ENCODE data around the gene SLC6A4. TPM values are rescaled to one million over a fixed set of nuclear protein-coding genes. Genes with fewer than 3 reads are reported as not detected.

SLC6A4 gene
- total RNA-seq, 5 donors from 2014 or later (not counting 1 experiment from before 2014, with no cell fraction given) = 0.18 to 0.32 TPM; not detected in 3

GRCh38 chr17:30251931-30252330 is 16.4 kb upstream of the SLC6A4 start:
- H3K36me3 ChIP-seq (ENCODE audit: control insufficient read depth in 2 of 2, extremely low read depth in 1 of 2, insufficient read depth in 1 of 2, low read length in 1 of 2) = peaks cover 16 to 49% of the 10 kb centered on the region in 2 donors
- H3K4me3 ChIP-seq (ENCODE audit: control insufficient read depth in 1 of 2, extremely low read depth in 1 of 2, low read length in 1 of 2) = no peak overlapping the region
- ATAC-seq (replicated peaks in 1 of 4) (no peak), DNase-seq (no peak)
- H3K27ac ChIP-seq (ENCODE audit: low read length) = no peak overlapping the region
- H3K9me3 Mint-ChIP-seq = no peaks in the 10 kb centered on the region
- no peaks in the 10 kb centered on the region for H3K27me3 Mint-ChIP-seq
- no peak overlapping the region for H3K27ac Mint-ChIP-seq
- H3K4me1 ChIP-seq (ENCODE audit: control insufficient read depth in 1 of 2, extremely low read depth in 1 of 2, insufficient read depth in 2 of 2, low read length in 2 of 2) = no peaks in the 10 kb centered on the region
- no peaks in the 10 kb centered on the region for H3K9me3 ChIP-seq
- no peaks in the 10 kb centered on the region for H3K4me1 Mint-ChIP-seq
- H3K4me3 Mint-ChIP-seq = no peak overlapping the region
- POLR2A ChIA-PET = no interaction called here
- CTCF ChIA-PET = interaction anchor here in 1 of 2 donors (1.0 kb wide), 1 partner anchor 147 kb away, joined by 10 read pairs; no protein-coding TSS in a partner anchor
- peaks cover 59% of the 10 kb centered on the region for H3K36me3 Mint-ChIP-seq
- H3K27me3 ChIP-seq (replicated peaks in 1 of 2; ENCODE audit: control insufficient read depth in 2 of 2, extremely low read depth in 1 of 2, insufficient read depth in 2 of 2, low read length in 1 of 2) = no peaks in the 10 kb centered on the region

DNA sequence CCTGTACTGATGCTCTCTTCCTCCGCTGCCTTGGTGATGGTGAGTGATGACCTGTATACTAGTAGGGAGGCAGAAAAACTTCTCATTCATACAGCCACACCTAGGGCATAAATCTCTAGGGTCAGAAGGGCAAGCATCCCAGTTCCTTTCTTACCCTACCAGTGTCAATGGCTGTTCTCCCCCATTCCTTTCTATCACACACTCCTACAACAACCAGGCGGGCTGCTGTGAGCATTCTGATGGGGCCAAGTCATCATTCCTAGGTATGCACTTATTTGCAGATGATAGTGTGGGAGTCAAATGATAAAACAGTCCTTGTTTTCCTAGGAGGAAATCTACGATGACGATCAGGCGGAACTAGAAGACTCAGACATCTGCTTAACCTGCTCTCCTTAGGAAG is 14.0 kb upstream of the SLC6A4 start:
- DNase-seq (no peak), ATAC-seq (replicated peaks in 1 of 4) (no peak)
- H3K27me3 Mint-ChIP-seq = no peaks in the 10 kb centered on the region
- POLR2A ChIA-PET = no interaction called here
- Histone ChIP-seq H3K4me3 (ENCODE audit: control insufficient read depth in 1 of 2, extremely low read depth in 1 of 2, low read length in 1 of 2) (no peak overlapping the region), H3K27ac (ENCODE audit: low read length) (no peak overlapping the region), H3K4me1 (ENCODE audit: control insufficient read depth in 1 of 2, extremely low read depth in 1 of 2, insufficient read depth in 2 of 2, low read length in 2 of 2) (no peaks in the 10 kb centered on the region), H3K27me3 (replicated peaks in 1 of 2; ENCODE audit: control insufficient read depth in 2 of 2, extremely low read depth in 1 of 2, insufficient read depth in 2 of 2, low read length in 1 of 2) (no peaks in the 10 kb centered on the region), H3K9me3 (no peaks in the 10 kb centered on the region), H3K36me3 (ENCODE audit: control insufficient read depth in 2 of 2, extremely low read depth in 1 of 2, insufficient read depth in 1 of 2, low read length in 1 of 2) (peaks cover 13 to 45% of the 10 kb centered on the region in 2 donors)
- no peaks in the 10 kb centered on the region for H3K4me1 Mint-ChIP-seq
- 100% methylated on average over 3 of the region's 5 CpGs for WGBS (ENCODE audit: insufficient coverage)
- CTCF ChIA-PET = interaction anchor here in 1 of 2 donors (0.6 kb wide), 1 partner anchor 86 kb away, joined by 13 read pairs; no protein-coding TSS in a partner anchor
- no peaks in the 10 kb centered on the region for H3K9me3 Mint-ChIP-seq
- no peak overlapping the region for H3K27ac Mint-ChIP-seq
- H3K36me3 Mint-ChIP-seq = peaks cover 64% of the 10 kb centered on the region
- no peak overlapping the region for H3K4me3 Mint-ChIP-seq

DNA sequence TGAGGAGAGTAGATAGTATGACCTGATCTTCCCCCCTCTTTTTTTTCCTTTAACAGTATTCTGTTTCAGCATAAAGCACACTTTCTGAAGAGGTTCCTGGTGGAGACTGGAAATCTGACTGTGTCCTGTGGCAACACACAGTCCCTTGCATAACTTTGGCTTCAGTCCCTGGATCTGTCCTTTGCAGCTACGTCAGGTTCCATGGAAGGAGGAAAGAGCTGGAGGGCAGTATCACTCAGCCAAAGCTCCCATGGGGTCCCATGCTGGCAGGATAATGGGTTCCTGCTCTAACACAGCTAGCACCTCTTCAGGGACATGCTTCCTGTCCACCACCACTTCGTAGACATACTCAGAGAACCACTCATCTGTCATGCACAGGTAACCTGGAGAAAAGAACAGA is 13.3 kb upstream of the SLC6A4 start:
- Histone ChIP-seq H3K36me3 (ENCODE audit: control insufficient read depth in 2 of 2, extremely low read depth in 1 of 2, insufficient read depth in 1 of 2, low read length in 1 of 2) (peaks cover 13 to 44% of the 10 kb centered on the region in 2 donors), H3K9me3 (no peaks in the 10 kb centered on the region), H3K27me3 (replicated peaks in 1 of 2; ENCODE audit: control insufficient read depth in 2 of 2, extremely low read depth in 1 of 2, insufficient read depth in 2 of 2, low read length in 1 of 2) (no peaks in the 10 kb centered on the region), H3K4me3 (ENCODE audit: control insufficient read depth in 1 of 2, extremely low read depth in 1 of 2, low read length in 1 of 2) (no peak overlapping the region), H3K27ac (ENCODE audit: low read length) (no peak overlapping the region), H3K4me1 (ENCODE audit: control insufficient read depth in 1 of 2, extremely low read depth in 1 of 2, insufficient read depth in 2 of 2, low read length in 2 of 2) (no peaks in the 10 kb centered on the region)
- no peak for DNase-seq
- H3K36me3 Mint-ChIP-seq = peaks cover 64% of the 10 kb centered on the region
- CTCF ChIA-PET = interaction anchor here in 1 of 2 donors (0.5 to 1.0 kb wide), 2 partner anchors 88 to 964 kb away, joined by 3 read pairs; no protein-coding TSS in a partner anchor
- H3K9me3 Mint-ChIP-seq = no peaks in the 10 kb centered on the region
- H3K4me1 Mint-ChIP-seq = no peaks in the 10 kb centered on the region
- no peak overlapping the region for H3K4me3 Mint-ChIP-seq
- no peak overlapping the region for H3K27ac Mint-ChIP-seq
- WGBS (ENCODE audit: insufficient coverage) = no CpG with 5 or more reads among the region's 2 CpGs
- ATAC-seq (replicated peaks in 1 of 4) = no peak
- H3K27me3 Mint-ChIP-seq = no peaks in the 10 kb centered on the region
- POLR2A ChIA-PET = no interaction called here

GRCh38 chr17:30246460-30246859 is 11.0 kb upstream of the SLC6A4 start:
- ATAC-seq (replicated peaks in 1 of 4) (no peak), DNase-seq (no peak)
- Mint-ChIP-seq H3K9me3 (no peaks in the 10 kb centered on the region), H3K36me3 (peaks cover 54% of the 10 kb centered on the region), H3K27ac (no peak overlapping the region), H3K27me3 (no peaks in the 10 kb centered on the region), H3K4me1 (no peaks in the 10 kb centered on the region), H3K4me3 (no peak overlapping the region)
- ChIA-PET CTCF (no interaction called here), POLR2A (no interaction called here)
- 80% methylated on average over 1 of the region's 7 CpGs for WGBS (ENCODE audit: insufficient coverage)
- Histone ChIP-seq H3K4me3 (ENCODE audit: control insufficient read depth in 1 of 2, extremely low read depth in 1 of 2, low read length in 1 of 2) (no peak overlapping the region), H3K36me3 (ENCODE audit: control insufficient read depth in 2 of 2, extremely low read depth in 1 of 2, insufficient read depth in 1 of 2, low read length in 1 of 2) (peaks cover 10 to 31% of the 10 kb centered on the region in 2 donors), H3K27ac (ENCODE audit: low read length) (no peak overlapping the region), H3K9me3 (no peaks in the 10 kb centered on the region), H3K27me3 (replicated peaks in 1 of 2; ENCODE audit: control insufficient read depth in 2 of 2, extremely low read depth in 1 of 2, insufficient read depth in 2 of 2, low read length in 1 of 2) (no peaks in the 10 kb centered on the region), H3K4me1 (ENCODE audit: control insufficient read depth in 1 of 2, extremely low read depth in 1 of 2, insufficient read depth in 2 of 2, low read length in 2 of 2) (no peaks in the 10 kb centered on the region)

DNA sequence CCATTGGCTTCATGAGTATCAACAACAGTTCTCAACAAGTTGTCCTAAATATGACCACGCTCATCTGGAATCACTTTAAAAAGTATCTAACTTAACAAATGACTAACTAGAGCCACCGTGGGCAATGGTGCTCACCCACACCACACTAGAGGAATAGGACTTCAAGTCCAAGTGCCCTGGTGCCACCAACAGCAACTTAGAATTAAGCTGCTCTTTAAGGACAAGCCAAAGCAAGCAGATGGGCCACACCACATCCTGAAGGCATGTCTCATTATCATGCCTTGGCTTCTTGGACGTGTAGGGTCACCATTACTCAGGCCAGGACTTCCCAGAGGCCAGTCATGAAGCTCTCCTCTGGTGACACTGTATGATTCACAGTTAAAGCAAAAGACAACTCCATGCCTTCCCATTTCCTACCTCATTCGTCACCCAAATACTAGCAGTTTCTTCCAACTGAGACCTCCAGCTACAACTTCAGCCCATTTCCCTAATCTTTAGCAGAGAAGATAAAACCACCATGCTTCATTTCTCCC is 9.4 kb upstream of the SLC6A4 start:
- H3K36me3 ChIP-seq (ENCODE audit: control insufficient read depth in 2 of 2, extremely low read depth in 1 of 2, insufficient read depth in 1 of 2, low read length in 1 of 2) = peaks cover 10 to 25% of the 10 kb centered on the region in 2 donors
- CTCF ChIA-PET = interaction anchor here (0.6 to 1.1 kb wide), 2 partner anchors 140 to 1022 kb away, joined by 4 read pairs; no protein-coding TSS in a partner anchor
- H3K27me3 ChIP-seq (replicated peaks in 1 of 2; ENCODE audit: control insufficient read depth in 2 of 2, extremely low read depth in 1 of 2, insufficient read depth in 2 of 2, low read length in 1 of 2) = no peaks in the 10 kb centered on the region
- Mint-ChIP-seq H3K4me3 (no peak overlapping the region), H3K9me3 (no peaks in the 10 kb centered on the region), H3K27ac (no peak overlapping the region), H3K36me3 (peaks cover 41% of the 10 kb centered on the region), H3K27me3 (peaks cover 2 to 5% of the 10 kb centered on the region in 2 donors), H3K4me1 (no peaks in the 10 kb centered on the region)
- H3K9me3 ChIP-seq = no peaks in the 10 kb centered on the region
- no peak overlapping the region for H3K27ac ChIP-seq (ENCODE audit: low read length)
- ATAC-seq (replicated peaks in 1 of 4) = no peak
- no peak for DNase-seq
- WGBS (ENCODE audit: insufficient coverage) = 100% methylated on average over 3 of the region's 4 CpGs
- H3K4me3 ChIP-seq (ENCODE audit: control insufficient read depth in 1 of 2, extremely low read depth in 1 of 2, low read length in 1 of 2) = no peak overlapping the region
- POLR2A ChIA-PET = interaction anchor here in 1 of 2 donors (0.6 kb wide), 1 partner anchor 51 kb away, joined by 8 read pairs; no protein-coding TSS in a partner anchor
- H3K4me1 ChIP-seq (ENCODE audit: control insufficient read depth in 1 of 2, extremely low read depth in 1 of 2, insufficient read depth in 2 of 2, low read length in 2 of 2) = no peaks in the 10 kb centered on the region

- H3K9me3 Mint-ChIP-seq = no peaks in the 10 kb centered on the region
- no peak for DNase-seq
- H3K4me1 Mint-ChIP-seq = peaks cover 4 to 7% (median 4%) of the 10 kb centered on the region in 3 donors
- ATAC-seq (replicated peaks in 1 of 4) = no peak
- H3K4me3 ChIP-seq (ENCODE audit: control insufficient read depth in 1 of 2, extremely low read depth in 1 of 2, low read length in 1 of 2) = no peak overlapping the region
- WGBS (ENCODE audit: insufficient coverage) = 86% methylated on average over 7 of the region's 8 CpGs
- POLR2A ChIA-PET = no interaction called here
- H3K4me1 ChIP-seq (ENCODE audit: control insufficient read depth in 1 of 2, extremely low read depth in 1 of 2, insufficient read depth in 2 of 2, low read length in 2 of 2) = no peaks in the 10 kb centered on the region
- H3K36me3 Mint-ChIP-seq = peaks cover 27% of the 10 kb centered on the region
- H3K27me3 Mint-ChIP-seq = peaks cover 9 to 12% of the 10 kb centered on the region in 2 donors
- H3K27ac ChIP-seq (ENCODE audit: low read length) = no peak overlapping the region
- peaks cover 0 to 11% of the 10 kb centered on the region in 2 experiments for H3K27me3 ChIP-seq (replicated peaks in 1 of 2; ENCODE audit: control insufficient read depth in 2 of 2, extremely low read depth in 1 of 2, insufficient read depth in 2 of 2, low read length in 1 of 2)
- no peak overlapping the region for H3K4me3 Mint-ChIP-seq
- CTCF ChIA-PET = interaction anchor here (0.6 kb wide), 2 partner anchors 843 to 1064 kb away, joined by 3 read pairs; partner anchors contain the start of gene MYO18A (in 1 of the 2)
- no peaks in the 10 kb centered on the region for H3K9me3 ChIP-seq
- H3K27ac Mint-ChIP-seq = no peak overlapping the region
- H3K36me3 ChIP-seq (ENCODE audit: control insufficient read depth in 2 of 2, extremely low read depth in 1 of 2, insufficient read depth in 1 of 2, low read length in 1 of 2) = peaks cover 4 to 11% of the 10 kb centered on the region in 2 donors
Observed at GRCh38 chr17:30243568-30243967, 8.1 kb upstream of the SLC6A4 start.

Measured in T-cell (primary cell).